Epidermal melanocyte (primary cell): ENCODE results near the gene OPA1.

Experiments used
- DNase-seq: peaks from one replicate; pipeline ENCODE4 v3.0.0; 2011; ENCODE audit warnings: low spot score; ENCODE audit not compliant: insufficient read length

OPA1 gene, protein sequence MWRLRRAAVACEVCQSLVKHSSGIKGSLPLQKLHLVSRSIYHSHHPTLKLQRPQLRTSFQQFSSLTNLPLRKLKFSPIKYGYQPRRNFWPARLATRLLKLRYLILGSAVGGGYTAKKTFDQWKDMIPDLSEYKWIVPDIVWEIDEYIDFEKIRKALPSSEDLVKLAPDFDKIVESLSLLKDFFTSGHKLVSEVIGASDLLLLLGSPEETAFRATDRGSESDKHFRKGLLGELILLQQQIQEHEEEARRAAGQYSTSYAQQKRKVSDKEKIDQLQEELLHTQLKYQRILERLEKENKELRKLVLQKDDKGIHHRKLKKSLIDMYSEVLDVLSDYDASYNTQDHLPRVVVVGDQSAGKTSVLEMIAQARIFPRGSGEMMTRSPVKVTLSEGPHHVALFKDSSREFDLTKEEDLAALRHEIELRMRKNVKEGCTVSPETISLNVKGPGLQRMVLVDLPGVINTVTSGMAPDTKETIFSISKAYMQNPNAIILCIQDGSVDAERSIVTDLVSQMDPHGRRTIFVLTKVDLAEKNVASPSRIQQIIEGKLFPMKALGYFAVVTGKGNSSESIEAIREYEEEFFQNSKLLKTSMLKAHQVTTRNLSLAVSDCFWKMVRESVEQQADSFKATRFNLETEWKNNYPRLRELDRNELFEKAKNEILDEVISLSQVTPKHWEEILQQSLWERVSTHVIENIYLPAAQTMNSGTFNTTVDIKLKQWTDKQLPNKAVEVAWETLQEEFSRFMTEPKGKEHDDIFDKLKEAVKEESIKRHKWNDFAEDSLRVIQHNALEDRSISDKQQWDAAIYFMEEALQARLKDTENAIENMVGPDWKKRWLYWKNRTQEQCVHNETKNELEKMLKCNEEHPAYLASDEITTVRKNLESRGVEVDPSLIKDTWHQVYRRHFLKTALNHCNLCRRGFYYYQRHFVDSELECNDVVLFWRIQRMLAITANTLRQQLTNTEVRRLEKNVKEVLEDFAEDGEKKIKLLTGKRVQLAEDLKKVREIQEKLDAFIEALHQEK

DNA sequence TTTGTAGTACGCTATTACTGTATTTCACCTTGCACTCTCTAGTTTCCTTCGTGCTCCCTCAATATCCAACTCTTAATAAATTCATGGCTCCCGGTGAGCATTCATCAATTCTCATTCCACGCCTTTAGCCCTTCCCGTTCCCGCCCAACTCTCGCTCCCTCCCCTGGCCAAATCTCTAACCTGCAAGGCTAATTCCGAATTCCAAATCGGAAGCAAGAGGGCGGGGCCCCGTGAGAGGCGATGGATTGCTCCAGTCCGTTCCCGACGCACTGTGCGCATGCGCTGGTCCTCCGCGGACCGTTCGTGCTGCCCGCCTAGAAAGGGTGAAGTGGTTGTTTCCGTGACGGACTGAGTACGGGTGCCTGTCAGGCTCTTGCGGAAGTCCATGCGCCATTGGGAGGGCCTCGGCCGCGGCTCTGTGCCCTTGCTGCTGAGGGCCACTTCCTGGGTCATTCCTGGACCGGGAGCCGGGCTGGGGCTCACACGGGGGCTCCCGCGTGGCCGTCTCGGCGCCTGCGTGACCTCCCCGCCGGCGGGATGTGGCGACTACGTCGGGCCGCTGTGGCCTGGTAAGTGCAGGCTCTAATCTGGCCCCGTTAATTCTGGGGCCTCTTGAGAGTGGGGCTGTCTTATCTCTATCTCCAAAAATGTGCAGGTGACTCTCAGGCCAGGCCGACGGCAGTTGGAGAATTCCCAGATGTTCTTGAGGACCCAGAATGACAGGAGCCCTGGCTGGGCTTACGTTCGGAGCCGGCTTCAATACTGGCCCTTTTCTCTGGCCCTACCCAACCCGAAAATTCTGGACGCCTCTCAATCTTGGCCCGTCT is at the start of gene OPA1:
OPA1 (plus strand) TSS at position 368 of the 827 bp plus-strand sequence; CDS start at position 538, 170 bp downstream.
- DNase-seq, result peak; percentile 94

DNA sequence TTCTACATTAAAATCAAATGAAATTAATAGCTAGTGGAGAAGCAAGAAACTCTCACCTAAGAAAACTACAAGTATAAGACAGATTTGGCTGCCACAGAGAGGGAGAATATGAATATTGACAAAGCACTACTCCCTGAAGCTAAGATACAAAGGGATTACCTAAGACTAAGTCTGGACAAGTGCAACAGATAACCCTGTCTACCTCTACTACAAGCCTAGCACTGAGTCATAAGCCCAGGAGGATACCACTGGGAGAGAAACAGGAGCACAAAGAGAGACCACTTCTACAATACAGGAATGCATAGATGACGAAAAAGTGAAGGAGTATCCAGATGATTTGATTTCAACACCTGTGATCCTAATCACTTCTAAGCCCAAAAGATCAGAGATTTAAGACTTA is 48.7 kb upstream of the OPA1 start:
- no peak for DNase-seq

DNA sequence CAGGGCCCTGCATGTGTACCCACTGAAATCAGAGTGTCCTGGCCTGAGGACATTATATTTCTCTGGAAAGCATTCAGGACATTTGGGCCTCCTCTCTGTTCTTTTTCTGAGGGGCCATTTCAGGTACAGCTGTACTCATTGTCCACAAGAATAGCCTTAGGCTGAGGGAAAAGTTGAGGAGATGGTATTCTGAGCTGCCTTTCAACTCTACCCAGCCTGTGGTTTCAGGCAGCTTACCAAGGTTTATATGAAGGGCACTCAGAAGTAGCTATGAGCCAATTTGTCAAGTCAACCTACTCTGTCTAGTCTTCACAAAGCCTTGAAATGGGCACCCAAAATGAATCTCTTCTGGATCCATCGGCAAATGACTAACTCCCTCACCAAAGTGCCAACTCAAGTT is 47.7 kb upstream of the OPA1 start:
- no peak for DNase-seq

DNA sequence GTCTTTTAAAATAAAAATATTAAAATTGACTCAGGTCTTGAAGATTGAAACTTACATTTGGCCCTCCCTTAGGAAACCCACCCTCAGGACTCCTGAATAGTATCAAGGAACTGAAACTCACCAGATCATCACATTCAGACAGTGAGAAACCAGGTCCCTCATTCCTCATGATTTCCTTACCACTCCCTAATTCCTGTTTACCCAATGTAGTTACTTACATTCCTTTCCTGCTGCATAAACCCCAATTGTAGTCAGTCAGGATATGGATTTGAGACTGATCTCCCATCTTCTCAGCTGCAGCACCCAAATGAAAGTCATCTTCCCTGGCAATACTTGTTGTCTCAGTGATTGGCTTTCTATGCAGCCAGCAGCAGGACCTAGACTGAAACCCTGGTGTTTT is 46.9 kb upstream of the OPA1 start:
- DNase-seq, result no peak

DNA sequence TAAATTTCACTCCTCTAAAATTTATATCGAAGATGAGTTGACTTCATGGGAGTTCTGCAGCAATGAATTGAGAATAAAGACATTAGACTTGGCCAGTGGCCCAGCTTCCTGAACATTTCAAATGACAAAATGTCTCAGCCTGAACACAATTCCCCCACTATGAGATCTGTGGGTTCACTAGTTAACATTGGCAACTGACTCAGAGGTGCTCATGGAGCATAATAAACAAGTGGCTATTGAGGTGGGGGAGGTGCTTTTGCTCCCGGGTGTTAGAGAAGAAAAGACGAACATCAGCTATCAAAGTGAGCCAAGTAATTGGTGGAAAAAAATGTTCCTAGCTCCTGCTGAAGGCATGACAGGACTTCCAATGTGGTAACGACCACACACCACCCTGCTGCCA is 44.6 kb upstream of the OPA1 start:
- no peak for DNase-seq

DNA sequence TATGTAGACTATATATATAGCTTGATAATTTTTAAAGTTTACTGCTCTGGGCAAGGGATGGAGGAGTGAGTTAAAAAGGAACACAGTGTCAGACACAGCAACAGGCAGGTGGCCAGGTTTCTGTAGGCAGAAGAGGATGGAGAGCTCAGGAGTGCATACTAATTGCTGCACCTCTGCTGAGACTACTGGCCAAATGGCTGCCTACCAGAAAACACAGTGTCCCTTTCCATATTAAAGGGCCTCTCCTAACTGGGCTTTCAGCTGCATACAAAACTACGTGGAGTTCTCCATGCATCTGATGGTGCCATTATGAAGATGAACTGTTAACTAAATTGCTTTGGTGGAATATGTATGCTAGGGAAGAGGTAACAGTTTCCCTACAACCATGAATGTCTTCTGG is 40.1 kb upstream of the OPA1 start:
- DNase-seq, result no peak

DNA sequence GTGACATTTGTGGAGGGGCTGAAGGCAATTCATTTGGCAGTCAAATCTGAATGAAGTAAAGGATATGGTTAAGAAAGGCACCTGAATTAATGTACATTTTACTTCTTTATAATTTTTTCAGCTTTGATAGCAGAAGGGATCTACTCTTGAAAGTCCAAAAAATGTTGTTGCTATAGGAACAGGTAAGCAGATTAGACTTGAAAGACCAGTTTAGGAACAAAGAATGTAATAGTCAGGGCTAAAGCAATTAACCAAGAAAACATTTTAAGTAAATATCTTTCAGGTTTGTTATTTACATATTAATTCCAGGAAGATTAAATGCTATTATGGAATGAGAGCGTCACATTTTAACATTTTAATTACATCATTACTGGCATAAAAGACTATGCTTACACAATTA is 39.4 kb upstream of the OPA1 start:
- DNase-seq, result no peak

DNA sequence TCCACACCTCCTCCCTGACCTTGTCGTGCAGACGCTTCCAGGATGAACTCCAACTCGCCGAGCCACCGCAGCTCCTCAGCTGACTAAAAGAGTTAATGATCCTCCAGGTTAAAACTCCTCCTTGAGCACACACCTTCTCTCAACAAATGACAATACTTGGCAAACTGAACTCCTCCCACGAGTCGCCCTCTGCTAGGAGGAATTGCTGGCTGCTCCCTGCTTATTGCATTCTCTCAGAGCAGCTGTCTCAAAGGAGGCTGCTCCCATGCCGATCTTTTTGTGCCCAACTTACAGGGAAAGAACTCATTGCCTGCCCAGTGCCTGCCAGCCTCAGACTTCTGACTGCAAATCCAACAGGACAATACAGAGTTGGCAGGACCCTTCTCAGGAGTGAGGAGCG is 38.2 kb upstream of the OPA1 start, which contains the start of gene ATP13A4:
ATP13A4 (minus strand) TSS at position 85 of the 400 bp plus-strand sequence. CDS start 96 bp downstream, outside the sequence.
- DNase-seq, result no peak

DNA sequence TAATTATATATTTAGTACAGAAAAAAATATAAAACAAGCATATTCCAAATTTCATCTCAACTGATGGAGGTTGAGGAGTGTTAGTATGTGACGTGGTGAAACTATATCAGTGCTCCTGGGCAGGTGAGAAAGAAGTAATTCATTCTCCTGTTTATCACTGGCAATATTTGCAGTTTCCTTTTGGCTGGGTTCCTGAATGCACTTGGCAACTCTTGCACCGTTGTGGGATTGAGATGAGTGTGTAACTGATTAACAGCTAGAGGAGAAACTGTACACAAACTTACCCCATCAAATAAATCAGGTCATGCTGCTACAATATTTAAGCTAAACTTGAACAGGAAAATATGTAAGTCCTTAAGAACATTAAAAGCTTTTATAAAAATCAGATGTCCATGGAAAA is 36.2 kb upstream of the OPA1 start:
- DNase-seq, result no peak

DNA sequence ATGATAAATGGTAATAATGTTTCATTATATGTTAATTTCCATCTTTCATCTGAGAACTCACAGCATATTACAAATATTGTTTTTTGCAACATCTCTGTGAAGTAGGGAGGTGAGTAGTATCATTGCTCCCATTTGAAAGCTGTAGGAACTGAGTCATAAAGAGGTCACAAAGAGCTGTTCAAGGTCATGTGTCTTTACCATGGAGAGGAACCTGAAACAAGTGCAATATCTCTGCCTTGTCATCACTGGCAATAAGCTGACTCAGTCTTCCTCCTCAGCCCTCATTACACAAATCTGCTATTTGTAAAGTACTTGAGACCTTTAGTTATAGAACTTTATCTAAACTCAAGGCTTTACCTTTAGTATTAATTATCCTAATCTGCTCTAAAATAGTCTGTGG is 33.9 kb upstream of the OPA1 start:
- no peak for DNase-seq

DNA sequence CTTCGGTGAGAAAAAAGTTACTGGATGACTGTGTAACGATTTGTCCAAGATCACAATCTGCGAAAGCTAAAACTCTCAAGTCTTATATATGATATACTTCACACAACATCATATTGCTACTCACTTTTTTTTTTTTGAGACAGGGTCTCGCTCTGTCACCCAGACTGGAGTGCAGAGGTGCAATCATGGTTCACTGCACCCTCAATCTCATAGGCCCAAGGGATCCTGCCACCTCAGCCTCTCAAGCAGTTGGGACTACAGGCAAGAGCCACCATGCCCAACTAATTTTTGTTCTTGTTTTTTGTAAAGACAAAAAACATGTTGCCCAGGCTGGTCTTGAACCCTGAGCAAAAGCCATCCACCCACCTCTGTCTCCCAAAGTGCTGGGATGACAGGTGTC is 32.9 kb upstream of the OPA1 start:
- DNase-seq, result no peak

DNA sequence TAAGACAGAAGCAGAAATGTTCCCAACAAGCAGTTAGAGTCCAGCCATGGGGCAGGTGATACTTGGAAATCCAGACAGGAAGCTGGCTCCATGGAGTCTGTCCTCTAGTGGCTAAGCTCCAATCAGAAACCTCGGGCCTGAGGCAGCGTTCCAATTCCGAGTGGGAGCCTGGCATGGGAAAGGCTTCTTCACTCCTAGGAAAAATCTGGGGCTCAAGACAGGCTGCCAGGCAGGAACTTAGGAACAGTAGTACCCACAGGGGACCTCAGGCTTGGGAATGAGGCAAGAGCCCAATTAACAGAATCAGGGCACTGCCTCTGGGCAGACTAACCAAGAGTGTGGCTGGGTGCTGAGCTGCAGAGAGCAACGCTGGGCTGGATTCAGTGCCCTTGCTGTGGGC is 32.1 kb upstream of the OPA1 start:
- DNase-seq, result no peak

DNA sequence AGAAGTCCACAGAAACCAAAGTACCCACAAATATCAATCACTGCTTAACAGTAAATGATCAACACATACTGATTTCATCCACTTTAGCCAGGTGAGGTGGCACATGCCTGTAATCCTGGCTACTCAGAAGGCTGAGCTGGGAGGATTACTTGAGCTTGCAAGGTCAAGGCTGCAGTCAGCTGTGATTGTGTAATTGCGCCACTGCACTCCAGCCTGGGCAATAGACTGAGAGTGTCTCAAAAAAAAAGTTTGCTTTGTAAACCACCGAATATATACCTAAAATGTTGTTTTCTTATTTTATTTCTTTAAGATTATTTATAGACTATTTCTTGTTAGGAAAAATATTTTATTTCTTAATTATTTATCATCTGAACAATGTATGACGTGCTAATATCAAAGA is 29.6 kb upstream of the OPA1 start:
- no peak for DNase-seq

DNA sequence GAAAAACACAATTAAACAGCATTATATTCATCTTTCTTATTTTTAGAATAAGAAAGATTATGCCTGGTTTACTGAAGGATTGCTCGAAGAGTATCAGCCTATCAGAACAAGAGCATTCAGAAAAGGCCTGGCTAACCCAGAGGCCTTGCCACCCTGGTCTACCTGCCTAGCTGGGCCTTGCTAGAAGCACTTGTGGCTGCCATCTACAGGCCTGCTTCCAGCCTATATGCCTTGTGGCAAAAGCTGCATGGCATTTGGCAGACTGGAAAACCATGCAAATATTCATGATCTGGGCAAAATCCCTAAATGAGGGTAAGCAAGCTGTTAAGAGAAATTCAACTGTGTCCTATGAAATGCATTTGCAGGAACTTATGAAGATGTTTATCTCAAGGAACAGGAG is 29.0 kb upstream of the OPA1 start:
- DNase-seq, result no peak

DNA sequence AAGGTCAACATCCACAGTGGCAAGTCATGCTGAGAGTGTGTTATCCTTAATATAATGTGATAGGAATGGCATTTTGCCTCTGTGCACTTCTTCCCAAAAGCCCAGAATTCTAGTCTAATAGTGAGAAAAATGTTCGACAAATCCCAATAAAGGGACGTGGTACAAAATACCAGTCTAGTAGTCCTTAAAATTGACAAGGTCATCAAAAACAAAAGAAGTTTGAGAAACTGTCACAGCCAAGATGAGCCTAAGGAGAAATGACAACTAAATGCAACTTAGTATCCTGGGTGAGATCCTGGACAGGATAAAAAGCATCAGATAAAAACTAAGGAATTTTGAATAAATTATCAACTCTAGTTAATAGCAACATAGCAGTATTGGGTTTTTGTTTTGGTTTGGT is 23.9 kb upstream of the OPA1 start:
- DNase-seq, result no peak

DNA sequence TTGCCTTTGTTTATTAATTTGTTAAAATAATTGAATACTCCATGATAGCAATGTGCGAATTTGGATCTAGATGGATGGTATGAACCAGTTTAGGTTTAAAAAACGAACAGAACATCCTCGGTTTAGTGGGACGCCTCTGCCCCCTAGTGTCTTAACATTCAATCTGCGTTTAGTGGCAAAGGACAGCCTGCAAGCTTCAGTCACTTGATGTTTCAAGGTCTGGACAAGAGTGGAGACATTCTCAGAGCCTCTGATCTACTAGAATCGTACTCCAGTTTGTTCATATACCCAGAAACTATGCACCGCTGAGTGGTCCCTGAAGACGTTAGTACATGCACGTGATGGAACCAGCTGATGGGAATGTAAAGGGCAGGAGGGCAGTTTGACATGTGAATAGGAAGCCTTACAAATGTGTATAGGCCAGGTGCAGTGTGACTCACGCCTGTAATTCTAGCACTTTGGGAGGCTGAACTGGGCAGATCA is 20.5 kb upstream of the OPA1 start:
- no peak for DNase-seq

DNA sequence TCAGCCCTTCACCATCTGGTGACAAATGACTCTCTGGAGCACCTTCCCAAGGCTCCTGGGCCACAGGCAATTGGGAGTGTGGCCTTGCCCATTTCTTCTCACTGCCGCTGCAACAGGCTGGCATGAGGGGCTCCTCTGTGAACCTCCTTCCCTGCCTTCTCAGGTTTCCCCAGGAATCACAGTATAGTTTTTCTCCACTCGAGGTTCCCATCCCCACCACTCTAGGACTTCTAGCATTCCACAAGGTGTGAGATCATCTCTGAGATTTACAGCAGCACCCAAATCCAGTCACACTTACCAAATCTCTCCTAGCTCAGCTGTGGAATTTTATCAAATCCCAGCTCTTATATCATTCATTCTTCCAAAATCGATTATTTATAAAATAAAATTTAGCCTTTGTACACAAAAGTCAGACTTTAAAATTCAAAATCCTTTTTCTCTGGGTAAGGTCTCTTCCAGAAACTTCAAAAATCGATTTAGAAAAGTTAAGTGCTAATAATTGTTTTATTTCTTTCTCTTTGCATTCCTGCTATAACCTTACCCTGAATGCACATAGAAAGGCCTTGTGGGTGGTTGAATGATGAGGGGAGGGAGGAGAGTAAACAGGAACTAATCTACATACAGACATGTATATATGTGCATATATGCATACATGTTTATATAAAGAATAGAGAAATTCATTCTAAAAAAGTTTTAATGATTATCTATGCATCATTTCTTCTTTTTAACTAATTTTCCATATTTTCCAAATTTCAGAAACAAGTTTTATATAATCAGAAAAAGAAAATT is 19.4 kb upstream of the OPA1 start:
- DNase-seq, result no peak

DNA sequence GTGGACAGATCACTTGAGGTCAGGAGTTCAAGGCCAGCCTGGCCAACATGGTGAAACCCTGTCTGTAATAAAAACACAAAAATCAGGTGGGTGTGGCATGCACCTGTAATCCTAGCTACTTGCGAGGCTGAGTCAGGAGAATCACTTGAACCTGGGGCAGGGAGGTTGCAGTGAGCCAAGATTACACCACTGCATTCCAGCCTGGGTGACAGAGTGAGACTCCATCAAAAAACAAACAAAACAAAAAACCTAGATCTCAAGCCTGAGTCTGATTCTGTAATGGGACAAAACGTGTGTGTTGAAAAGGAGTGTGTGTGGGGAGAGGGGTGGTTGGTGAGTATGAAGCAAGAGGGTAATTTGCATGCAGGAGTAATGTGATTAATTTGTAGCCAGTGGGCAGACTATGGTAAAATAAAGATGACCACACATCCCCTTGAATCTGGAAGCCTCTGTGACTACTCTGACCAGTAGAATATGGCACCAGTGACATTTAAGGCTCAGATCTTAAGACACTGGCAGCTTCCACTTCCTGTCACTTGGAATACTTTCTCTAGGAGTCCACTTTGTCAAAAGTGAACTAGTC is 18.4 kb upstream of the OPA1 start:
- no peak for DNase-seq

DNA sequence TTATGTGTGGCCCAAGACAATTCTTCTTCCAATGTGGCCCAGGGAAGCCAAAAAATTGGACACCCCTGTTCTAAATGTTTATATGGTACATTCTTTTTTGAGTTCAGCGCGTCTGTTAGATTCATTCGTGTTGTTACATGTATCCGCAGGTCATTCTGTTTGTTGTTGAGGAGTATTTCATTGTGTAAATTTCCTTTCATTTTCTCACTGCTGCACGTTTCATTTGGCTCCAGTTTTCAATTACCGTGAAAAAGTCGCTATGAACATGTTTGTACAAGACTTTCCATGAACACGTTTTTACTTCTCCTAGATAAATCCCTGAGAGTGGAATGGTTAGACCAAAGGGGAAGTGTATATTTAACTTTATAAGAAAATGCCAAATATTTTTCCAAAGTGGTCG is 7.5 kb upstream of the OPA1 start:
- DNase-seq, result no peak

DNA sequence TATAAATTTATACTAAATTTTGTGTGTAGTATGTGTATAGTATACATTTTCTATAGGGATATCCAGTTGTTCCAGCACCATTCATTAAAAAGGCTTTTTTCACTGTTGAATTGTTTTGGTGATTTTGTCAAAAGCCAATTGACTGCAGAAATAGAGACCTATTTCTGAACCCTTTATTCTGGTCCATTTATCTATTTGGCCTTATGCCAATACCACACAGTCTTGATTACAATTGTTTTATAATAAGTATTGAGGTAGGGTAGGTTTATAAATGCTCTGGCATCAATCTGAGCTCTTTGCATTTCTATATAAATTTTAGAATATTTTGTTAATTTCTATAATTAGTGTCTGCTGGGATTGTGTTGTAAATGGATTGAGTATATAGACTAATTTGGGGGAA is 6.5 kb upstream of the OPA1 start:
- no peak for DNase-seq
